ENCODE measurements around the gene SENP1.
A peak's percentile ranks its signal among the peaks of the same experiment; 100 is the strongest.

Gene SENP1

GRCh38 chr12:48005750-48006021 is 100.2 kb downstream of the SENP1 start:
- peaks cover 25% of the 10 kb centered on the region for H3K4me1 ChIP-seq (ENCODE audit: control insufficient read depth, insufficient read depth, low read length)
- no peak overlapping the region for H3K9ac ChIP-seq (ENCODE audit: low read depth, low read length)
- no peak overlapping the region for H3K27ac ChIP-seq (ENCODE audit: low read depth, low read length)
- peaks cover 100% of the 10 kb centered on the region for H3K27me3 ChIP-seq (ENCODE audit: control insufficient read depth, insufficient read depth, low read length)
- H3K36me3 ChIP-seq (ENCODE audit: control insufficient read depth, insufficient read depth, low read length) = no peaks in the 10 kb centered on the region
- no peaks in the 10 kb centered on the region for H3K9me3 ChIP-seq (ENCODE audit: control insufficient read depth, insufficient read depth, low read length)
- 0 out of 2 replicates have a peak overlapping the region, but pooled peaks have one; percentile 53 for H3K4me3 ChIP-seq (ENCODE audit: low read depth, low read length)

- no peaks in the 10 kb centered on the region for H3K36me3 ChIP-seq (ENCODE audit: control insufficient read depth, insufficient read depth, low read length)
- no peak overlapping the region for H3K27ac ChIP-seq (ENCODE audit: low read depth, low read length)
- peaks cover 100% of the 10 kb centered on the region for H3K27me3 ChIP-seq (ENCODE audit: control insufficient read depth, insufficient read depth, low read length)
- no peaks in the 10 kb centered on the region for H3K9me3 ChIP-seq (ENCODE audit: control insufficient read depth, insufficient read depth, low read length)
- no peak overlapping the region for H3K9ac ChIP-seq (ENCODE audit: low read depth, low read length)
- H3K4me1 ChIP-seq (ENCODE audit: control insufficient read depth, insufficient read depth, low read length) = peaks cover 25% of the 10 kb centered on the region
- peak overlapping the region; percentile 53 for H3K4me3 ChIP-seq (ENCODE audit: low read depth, low read length)
Measured at GRCh38 chr12:48005001-48005749, 100.7 kb downstream of the SENP1 start.

- Histone ChIP-seq H3K27ac (ENCODE audit: low read depth, low read length) (no peak within 1 kb of the TSS), H3K36me3 (ENCODE audit: control insufficient read depth, insufficient read depth, low read length) (no peaks in the 10 kb centered on the region), H3K9me3 (ENCODE audit: control insufficient read depth, insufficient read depth, low read length) (no peaks in the 10 kb centered on the region), H3K4me3 (ENCODE audit: low read depth, low read length) (peak within 1 kb of the TSS; percentile 53), H3K4me1 (ENCODE audit: control insufficient read depth, insufficient read depth, low read length) (peaks cover 25% of the 10 kb centered on the region), H3K27me3 (ENCODE audit: control insufficient read depth, insufficient read depth, low read length) (peaks cover 100% of the 10 kb centered on the region), H3K9ac (ENCODE audit: low read depth, low read length) (no peak within 1 kb of the TSS)
Measured at GRCh38 chr12:48004053-48004941, 101.6 kb downstream of the SENP1 start, which contains the start of gene COL2A1. Gene COL2A1, minus strand, starts transcription at chr12:48004476. Its CDS starts 155 bp downstream, at chr12:48004321.

- Histone ChIP-seq H3K9ac (ENCODE audit: low read depth, low read length) (no peak overlapping the region), H3K4me3 (ENCODE audit: low read depth, low read length) (peak overlapping the region; percentile 53; the same call in 1 of the 2 replicates), H3K36me3 (ENCODE audit: control insufficient read depth, insufficient read depth, low read length) (no peaks in the 10 kb centered on the region), H3K4me1 (ENCODE audit: control insufficient read depth, insufficient read depth, low read length) (peaks cover 28% of the 10 kb centered on the region), H3K27ac (ENCODE audit: low read depth, low read length) (no peak overlapping the region), H3K27me3 (ENCODE audit: control insufficient read depth, insufficient read depth, low read length) (peaks cover 100% of the 10 kb centered on the region), H3K9me3 (ENCODE audit: control insufficient read depth, insufficient read depth, low read length) (no peaks in the 10 kb centered on the region)
Measured at GRCh38 chr12:48003226-48004052, 102.4 kb downstream of the SENP1 start.

GRCh38 chr12:48002773-48003218 is 103.1 kb downstream of the SENP1 start:
- H3K9ac ChIP-seq (ENCODE audit: low read depth, low read length) = no peak overlapping the region
- H3K27me3 ChIP-seq (ENCODE audit: control insufficient read depth, insufficient read depth, low read length) = peaks cover 100% of the 10 kb centered on the region
- peak overlapping the region; percentile 65; the same call in 1 of the 2 replicates for H3K4me3 ChIP-seq (ENCODE audit: low read depth, low read length)
- peaks cover 28% of the 10 kb centered on the region for H3K4me1 ChIP-seq (ENCODE audit: control insufficient read depth, insufficient read depth, low read length)
- no peaks in the 10 kb centered on the region for H3K36me3 ChIP-seq (ENCODE audit: control insufficient read depth, insufficient read depth, low read length)
- H3K27ac ChIP-seq (ENCODE audit: low read depth, low read length) = no peak overlapping the region
- no peaks in the 10 kb centered on the region for H3K9me3 ChIP-seq (ENCODE audit: control insufficient read depth, insufficient read depth, low read length)

- Histone ChIP-seq H3K27ac (ENCODE audit: low read depth, low read length) (no peak overlapping the region), H3K4me3 (ENCODE audit: low read depth, low read length) (peak overlapping the region; percentile 65), H3K27me3 (ENCODE audit: control insufficient read depth, insufficient read depth, low read length) (peaks cover 100% of the 10 kb centered on the region), H3K36me3 (ENCODE audit: control insufficient read depth, insufficient read depth, low read length) (no peaks in the 10 kb centered on the region), H3K9ac (ENCODE audit: low read depth, low read length) (no peak overlapping the region), H3K4me1 (ENCODE audit: control insufficient read depth, insufficient read depth, low read length) (peaks cover 28% of the 10 kb centered on the region), H3K9me3 (ENCODE audit: control insufficient read depth, insufficient read depth, low read length) (no peaks in the 10 kb centered on the region)
Measured at GRCh38 chr12:48002414-48002730, 103.5 kb downstream of the SENP1 start.

GRCh38 chr12:48001505-48002413 is 104.1 kb downstream of the SENP1 start:
- Histone ChIP-seq H3K9ac (ENCODE audit: low read depth, low read length) (no peak overlapping the region), H3K4me1 (ENCODE audit: control insufficient read depth, insufficient read depth, low read length) (peaks cover 28% of the 10 kb centered on the region), H3K9me3 (ENCODE audit: control insufficient read depth, insufficient read depth, low read length) (no peaks in the 10 kb centered on the region), H3K36me3 (ENCODE audit: control insufficient read depth, insufficient read depth, low read length) (no peaks in the 10 kb centered on the region), H3K27ac (ENCODE audit: low read depth, low read length) (peak overlapping the region; percentile 33), H3K27me3 (ENCODE audit: control insufficient read depth, insufficient read depth, low read length) (peaks cover 100% of the 10 kb centered on the region), H3K4me3 (ENCODE audit: low read depth, low read length) (peak overlapping the region; percentile 65)

- peaks cover 28% of the 10 kb centered on the region for H3K4me1 ChIP-seq (ENCODE audit: control insufficient read depth, insufficient read depth, low read length)
- H3K4me3 ChIP-seq (ENCODE audit: low read depth, low read length) = peak overlapping the region; percentile 65
- no peaks in the 10 kb centered on the region for H3K36me3 ChIP-seq (ENCODE audit: control insufficient read depth, insufficient read depth, low read length)
- no peak overlapping the region for H3K27ac ChIP-seq (ENCODE audit: low read depth, low read length)
- H3K9me3 ChIP-seq (ENCODE audit: control insufficient read depth, insufficient read depth, low read length) = no peaks in the 10 kb centered on the region
- peaks cover 100% of the 10 kb centered on the region for H3K27me3 ChIP-seq (ENCODE audit: control insufficient read depth, insufficient read depth, low read length)
- H3K9ac ChIP-seq (ENCODE audit: low read depth, low read length) = no peak overlapping the region
Measured at GRCh38 chr12:48000878-48001504, 104.9 kb downstream of the SENP1 start.

GRCh38 chr12:47999816-48000215 is 106.1 kb downstream of the SENP1 start:
- Histone ChIP-seq H3K9me3 (ENCODE audit: control insufficient read depth, insufficient read depth, low read length) (no peaks in the 10 kb centered on the region), H3K36me3 (ENCODE audit: control insufficient read depth, insufficient read depth, low read length) (no peaks in the 10 kb centered on the region), H3K4me1 (ENCODE audit: control insufficient read depth, insufficient read depth, low read length) (peaks cover 28% of the 10 kb centered on the region), H3K9ac (ENCODE audit: low read depth, low read length) (no peak overlapping the region), H3K27ac (ENCODE audit: low read depth, low read length) (no peak overlapping the region), H3K4me3 (ENCODE audit: low read depth, low read length) (no peak overlapping the region), H3K27me3 (ENCODE audit: control insufficient read depth, insufficient read depth, low read length) (peaks cover 100% of the 10 kb centered on the region)
